Measurements from ENCODE around the gene AGPAT3. TPM values are rescaled to one million over a fixed set of nuclear protein-coding genes. Genes with fewer than 3 reads are reported as not detected.

Gene AGPAT3
- total and polyA plus RNA-seq, 8 donors: 9.9 to 83.1 (median 36.7) TPM

DNA sequence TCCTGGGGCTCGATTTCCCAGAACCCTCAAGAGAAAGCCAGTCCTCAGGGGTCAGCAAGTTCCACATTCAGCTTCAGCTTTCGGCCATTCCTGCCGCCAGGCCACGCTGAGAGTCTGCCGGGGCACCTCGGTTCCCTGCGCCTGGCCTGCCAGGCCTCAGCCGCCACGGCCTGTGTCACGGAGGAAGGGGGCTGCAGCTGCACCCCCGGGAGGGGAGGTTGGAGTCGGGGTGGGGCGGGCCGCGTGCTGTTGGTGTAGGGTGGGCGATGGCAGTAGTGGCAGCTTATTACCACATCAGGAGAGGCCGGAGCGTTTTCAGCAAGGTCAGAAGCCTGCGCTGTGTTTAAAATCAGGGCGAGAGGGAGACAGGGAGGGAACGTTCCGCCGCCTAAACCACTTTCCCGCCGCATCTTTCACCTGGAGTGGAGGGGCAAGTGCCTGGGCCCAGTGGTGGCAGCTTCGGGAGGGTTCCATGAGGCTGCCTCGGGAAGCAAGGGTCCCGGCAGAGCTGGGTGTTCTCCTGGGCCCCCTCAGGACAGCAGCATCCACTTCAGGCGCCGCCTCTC lies 78.6 kb downstream of the AGPAT3 start:
- intact Hi-C loops (cut with DNase I; ENCODE audit: low total_unique reads): no loop called here
- Histone ChIP-seq H3K4me3 (no peak overlapping the region), H3K27ac (no peak overlapping the region), H3K36me3 (peaks cover 0 to 41% (median 32%) of the 10 kb centered on the region in 4 donors), H3K4me1 (peaks cover 5 to 24% (median 11%) of the 10 kb centered on the region in 4 donors), H3K27me3 (no peaks in the 10 kb centered on the region), H3K9me3 (peaks cover 0 to 6% (median 3%) of the 10 kb centered on the region in 4 donors)
- no peak for DNase-seq
- WGBS, 5 donors: 90 to 96% (median 93%) methylated on average over 29 to 30 of the region's 30 CpGs
- TF ChIP-seq EP300 (IDR thresholded peaks at IDR 0.05) (no peak), POLR2AphosphoS5 (IDR thresholded peaks at IDR 0.05) (no peak), CTCF (IDR thresholded peaks at IDR 0.05) (no peak), POLR2A (IDR thresholded peaks at IDR 0.05) (no peak)

GRCh38 chr21:43944078-43944633 lies 79.1 kb downstream of the AGPAT3 start:
- no peak for DNase-seq
- 60 to 86% (median 80%) methylated on average over 12 to 20 of the region's 20 CpGs for WGBS, 5 donors
- H3K9me3 ChIP-seq: peaks cover 0 to 12% (median 8%) of the 10 kb centered on the region in 4 donors
- TF ChIP-seq CTCF (IDR thresholded peaks at IDR 0.05): no peak
- TF ChIP-seq EP300 (IDR thresholded peaks at IDR 0.05): no peak
- no peak for TF ChIP-seq POLR2A (IDR thresholded peaks at IDR 0.05)
- no peak for TF ChIP-seq POLR2AphosphoS5 (IDR thresholded peaks at IDR 0.05)
- no peaks in the 10 kb centered on the region for H3K27me3 ChIP-seq
- intact Hi-C loops (cut with DNase I; ENCODE audit: low total_unique reads): no loop called here
- H3K27ac ChIP-seq: no peak overlapping the region
- H3K4me3 ChIP-seq: no peak overlapping the region
- H3K4me1 ChIP-seq: peaks cover 0 to 19% (median 6%) of the 10 kb centered on the region in 4 donors
- peaks cover 0 to 43% (median 37%) of the 10 kb centered on the region in 4 donors for H3K36me3 ChIP-seq

- no peak overlapping the region for H3K27ac ChIP-seq
- no peak for TF ChIP-seq EP300 (IDR thresholded peaks at IDR 0.05)
- no peak for TF ChIP-seq POLR2A (IDR thresholded peaks at IDR 0.05)
- TF ChIP-seq CTCF (IDR thresholded peaks at IDR 0.05): no peak
- no peak for TF ChIP-seq POLR2AphosphoS5 (IDR thresholded peaks at IDR 0.05)
- intact Hi-C loops (cut with DNase I; ENCODE audit: low total_unique reads): no loop called here
- peaks cover 0 to 16% (median 11%) of the 10 kb centered on the region in 4 donors for H3K9me3 ChIP-seq
- WGBS, 5 donors: 79 to 90% (median 87%) methylated on average over 12 of the region's 12 CpGs
- no peak overlapping the region for H3K4me3 ChIP-seq
- peaks cover 0 to 49% (median 40%) of the 10 kb centered on the region in 4 donors for H3K36me3 ChIP-seq
- no peak for DNase-seq
- no peaks in the 10 kb centered on the region for H3K27me3 ChIP-seq
- peaks cover 0 to 15% (median under 1%) of the 10 kb centered on the region in 4 donors for H3K4me1 ChIP-seq
Measured at GRCh38 chr21:43944757-43945156, 79.7 kb downstream of the AGPAT3 start.

- intact Hi-C loops (cut with DNase I; ENCODE audit: low total_unique reads): no loop called here
- Histone ChIP-seq H3K4me1 (peaks cover 0 to 14% (median 5%) of the 10 kb centered on the region in 4 donors), H3K27me3 (no peaks in the 10 kb centered on the region), H3K27ac (no peak overlapping the region), H3K4me3 (no peak overlapping the region), H3K9me3 (peaks cover 0 to 16% (median 11%) of the 10 kb centered on the region in 4 donors), H3K36me3 (peaks cover 0 to 44% (median 37%) of the 10 kb centered on the region in 4 donors)
- WGBS, 5 donors: 91 to 96% (median 94%) methylated on average over 5 to 6 of the region's 6 CpGs
- TF ChIP-seq CTCF (IDR thresholded peaks at IDR 0.05) (no peak), POLR2A (IDR thresholded peaks at IDR 0.05) (no peak), EP300 (IDR thresholded peaks at IDR 0.05) (no peak), POLR2AphosphoS5 (IDR thresholded peaks at IDR 0.05) (no peak)
- no peak for DNase-seq
Measured at GRCh38 chr21:43948740-43949498, 83.9 kb downstream of the AGPAT3 start.
